ENCODE results near the gene PIP4K2B. TPM values are rescaled to one million over a fixed set of nuclear protein-coding genes. Genes with fewer than 3 reads are reported as not detected.
"Not testable (repeated sequence)": the region's sequence is repeated elsewhere in the genome, so short reads cannot be mapped to it uniquely, and the experiment has no call there.

The PIP4K2B gene
- total RNA-seq = 10 to 100 TPM; 37.3 to 47.1 TPM

DNA sequence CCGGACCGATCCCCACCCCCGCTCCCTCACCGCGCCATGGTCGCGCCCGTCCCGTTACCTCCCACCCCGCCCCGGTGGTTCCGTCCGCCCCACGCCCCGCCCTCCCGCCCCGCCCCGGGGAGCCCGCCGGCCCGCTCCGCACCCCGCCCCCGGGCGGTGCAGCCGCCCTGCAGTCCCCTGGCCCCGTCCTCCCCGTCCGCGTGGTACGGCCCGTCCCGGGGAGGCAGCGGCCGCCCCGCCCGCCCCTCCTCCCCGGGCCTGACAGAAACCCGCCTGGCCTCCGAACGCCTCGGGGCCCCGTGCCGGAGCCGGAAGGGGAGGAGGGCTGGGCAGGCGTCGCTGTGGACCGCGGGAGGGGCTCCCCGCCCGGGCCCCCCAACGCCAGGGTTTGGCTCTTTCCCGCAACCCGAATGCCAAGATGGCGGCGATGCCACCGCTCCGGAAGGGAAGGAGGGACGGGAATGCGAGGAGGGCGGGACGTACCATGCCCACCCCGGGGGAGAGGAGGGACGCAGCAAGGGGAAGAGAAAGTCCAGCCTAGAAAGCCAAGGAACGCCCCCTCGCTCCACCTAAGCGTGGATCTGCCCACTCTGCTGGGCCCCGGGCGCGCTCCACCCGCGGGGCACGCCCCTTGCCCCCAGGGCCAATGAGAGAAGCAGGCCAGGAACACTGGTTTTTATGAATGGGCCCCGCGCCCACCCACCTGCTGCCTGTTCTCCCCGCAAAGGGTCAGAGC lies at the start of gene PIP4K2B:
Gene PIP4K2B, minus strand, starts transcription at position 56 of the 736 bp plus-strand sequence. CDS start 132 bp downstream, outside the sequence.
- ChIA-PET POLR2A (interaction anchor here (0.5 to 0.6 kb wide), 2 partner anchors 371 to 662 kb away, joined by 3 read pairs; partner anchors contain the start of gene CDK12), CTCF (no interaction called here)

DNA sequence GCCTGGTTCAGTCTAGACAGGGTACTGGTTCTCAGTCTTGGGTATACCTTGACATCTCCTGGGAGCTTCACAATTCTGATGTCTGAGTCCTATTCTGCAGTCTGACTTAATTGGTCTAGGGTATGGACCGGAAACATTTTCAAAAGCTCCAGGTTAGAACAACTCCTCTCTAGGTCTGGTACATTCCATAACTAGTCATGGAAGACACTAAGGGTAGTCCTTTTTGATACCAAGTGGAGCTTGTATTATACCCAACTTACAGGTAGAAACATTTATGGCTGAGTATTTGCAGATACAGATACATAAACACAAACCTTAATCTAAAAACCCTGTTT lies 49.2 kb upstream of the PIP4K2B start:
- CTCF ChIA-PET = no interaction called here
- POLR2A ChIA-PET = interaction anchor here (0.5 to 0.6 kb wide), 2 partner anchors 134 to 161 kb away, joined by 3 to 6 read pairs; no protein-coding TSS in a partner anchor

DNA sequence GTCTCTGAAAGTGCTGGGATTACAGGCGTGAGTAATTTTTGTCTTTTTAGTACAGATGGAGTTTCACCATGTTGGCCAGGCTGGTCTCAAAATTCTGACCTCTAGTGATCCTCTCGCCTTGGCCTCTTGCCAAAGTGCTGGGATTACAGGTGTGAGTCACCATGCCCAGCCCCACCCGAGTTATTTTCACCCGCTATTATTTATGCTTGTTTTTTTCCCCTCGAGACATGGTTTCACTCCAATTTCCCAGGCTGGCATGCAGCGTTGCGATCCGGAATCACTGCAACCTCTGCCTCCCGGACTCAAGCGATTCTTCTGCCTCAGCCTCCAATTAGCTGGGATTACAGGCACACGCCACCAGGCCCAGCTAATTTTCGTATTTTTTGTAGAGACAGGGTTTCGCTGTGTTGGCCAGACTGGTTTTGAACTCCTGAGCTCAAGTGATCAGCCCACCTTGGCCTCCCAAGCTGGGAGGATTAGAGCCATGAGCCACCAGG lies 45.0 kb upstream of the PIP4K2B start:
- CTCF ChIA-PET = interaction anchor here (0.7 kb wide), 1 partner anchor 91 kb away, joined by 3 read pairs; no protein-coding TSS in a partner anchor
- POLR2A ChIA-PET = no interaction called here

DNA sequence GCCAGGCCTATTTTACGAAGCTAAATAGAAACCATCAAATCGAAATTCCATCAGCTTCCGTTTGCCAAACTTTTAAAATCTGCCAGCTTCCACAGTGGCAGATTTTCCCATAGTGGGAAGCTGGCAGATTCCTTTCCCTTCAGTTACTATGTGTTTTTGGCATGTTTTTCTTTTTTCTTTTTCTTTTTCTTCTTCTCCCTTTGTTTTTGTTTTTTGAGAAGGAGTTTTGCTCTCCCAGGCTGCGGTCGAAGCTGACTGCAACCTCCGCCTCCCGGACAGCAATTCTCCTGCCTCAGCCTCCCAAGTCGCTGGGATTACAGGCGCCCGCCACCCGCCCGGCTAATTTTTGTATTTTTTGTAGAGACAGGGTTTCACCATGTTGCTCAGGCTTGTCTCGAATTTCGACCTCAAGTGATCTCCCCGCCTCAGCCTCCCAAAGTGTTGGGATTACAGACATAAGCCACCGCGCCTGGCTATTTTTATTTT lies 26.4 kb upstream of the PIP4K2B start:
- ChIA-PET POLR2A (interaction anchor here (0.6 to 1.3 kb wide), 3 partner anchors 28 to 95 kb away, joined by 3 to 11 read pairs (median 4); partner anchors contain the start of gene RPL23), CTCF (interaction anchor here (1.3 kb wide), 1 partner anchor 28 kb away, joined by 4 read pairs; the partner anchor contains the start of gene RPL23)

DNA sequence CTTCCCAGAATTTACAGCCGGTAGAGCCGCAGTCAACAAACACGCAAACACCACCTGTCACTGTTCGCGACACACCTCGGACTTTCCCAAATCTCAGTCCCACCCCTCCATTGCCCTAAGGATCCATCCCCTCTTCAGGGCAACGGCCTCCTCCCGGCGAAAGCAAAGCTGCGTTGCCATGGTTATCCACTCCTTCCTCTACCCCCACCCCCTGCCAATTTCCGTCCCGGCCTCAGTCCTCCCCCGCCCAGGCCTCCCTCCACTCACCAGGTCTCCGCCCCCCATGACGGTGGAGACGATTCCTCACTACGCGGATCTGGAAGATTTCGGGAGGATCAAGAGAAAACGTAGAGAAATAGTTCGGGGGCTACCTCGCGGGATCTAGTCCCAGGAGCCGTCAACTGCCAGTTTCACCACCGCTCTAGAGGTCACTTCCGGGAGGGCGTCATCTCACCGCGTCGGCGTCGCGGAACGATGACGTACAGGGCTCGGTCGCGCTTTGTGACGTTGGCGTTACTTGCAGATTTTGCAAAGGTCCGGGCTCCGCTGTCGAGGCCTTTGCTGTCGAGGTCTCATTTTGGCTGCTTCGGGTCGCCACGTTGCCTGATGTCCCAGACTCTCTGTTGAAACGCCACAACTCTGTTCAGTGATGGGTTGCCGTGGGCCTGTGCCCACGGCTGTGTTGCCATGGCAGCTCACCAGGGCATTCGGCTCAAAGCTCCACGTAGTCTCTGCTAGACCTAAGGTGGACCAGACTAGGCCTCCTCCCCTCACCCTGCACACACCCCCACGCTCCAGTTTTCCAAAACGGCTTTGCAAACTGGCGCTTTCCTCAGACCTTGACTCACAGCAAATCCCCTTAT lies 25.8 kb upstream of the PIP4K2B start, which contains the start of gene CWC25:
Gene CWC25, minus strand, starts transcription at position 423 of the 863 bp plus-strand sequence. Its CDS starts 138 bp downstream, at position 285.
- ChIA-PET CTCF (interaction anchor here (1.3 kb wide), 1 partner anchor 29 kb away, joined by 4 read pairs; the partner anchor contains the start of gene RPL23), POLR2A (interaction anchor here (0.6 to 1.3 kb wide), 3 partner anchors 29 to 94 kb away, joined by 3 to 11 read pairs (median 4); partner anchors contain the start of gene RPL23)

DNA sequence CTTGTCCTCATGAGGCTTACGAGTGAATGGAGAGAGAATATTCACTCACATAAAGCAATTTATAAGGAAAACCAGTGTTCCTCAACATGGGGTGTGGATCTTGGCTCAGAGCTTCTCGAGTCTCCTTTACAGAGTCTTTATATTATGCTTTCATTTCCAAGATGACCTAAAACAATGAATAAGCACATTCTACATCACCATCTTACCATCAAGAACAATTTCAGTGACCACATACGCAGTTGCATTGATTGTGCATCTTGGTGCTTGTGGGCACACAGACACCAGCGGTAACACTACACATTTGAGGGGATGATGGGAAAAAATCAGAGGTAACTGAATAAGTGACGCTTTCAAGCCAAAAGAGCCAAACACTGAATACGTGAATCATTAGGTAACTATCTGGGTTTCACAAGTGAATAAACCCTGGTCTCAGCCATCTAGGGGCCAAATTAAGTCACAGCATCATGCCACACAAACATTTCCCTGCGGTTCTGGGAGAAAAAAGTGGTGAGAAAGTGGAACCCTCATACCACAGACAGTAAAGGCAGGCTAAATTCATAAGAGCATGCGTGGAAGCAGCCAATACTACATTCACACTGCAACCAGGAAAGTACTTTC lies 16.3 kb upstream of the PIP4K2B start:
- ChIA-PET CTCF (no interaction called here), POLR2A (no interaction called here)

DNA sequence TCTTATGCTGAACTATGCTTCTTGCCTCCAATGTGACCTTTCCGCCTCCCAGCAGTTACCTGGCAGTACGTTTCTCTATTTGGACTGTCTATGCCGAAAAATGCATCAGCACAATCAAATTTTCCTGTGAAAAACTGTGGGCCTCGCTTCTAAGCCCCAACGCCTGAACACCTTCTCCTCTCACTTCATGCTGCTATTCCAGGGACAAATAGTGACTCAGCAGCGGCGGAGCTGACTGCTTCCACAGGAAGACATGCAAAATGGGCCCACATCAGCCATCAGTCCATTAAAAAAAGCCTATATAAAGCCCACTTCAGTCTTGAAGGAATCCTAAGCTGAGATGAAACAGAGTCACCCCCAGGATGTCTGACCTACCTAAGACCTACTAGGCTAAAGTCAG lies 10.5 kb upstream of the PIP4K2B start:
- POLR2A ChIA-PET = no interaction called here
- CTCF ChIA-PET = no interaction called here

DNA sequence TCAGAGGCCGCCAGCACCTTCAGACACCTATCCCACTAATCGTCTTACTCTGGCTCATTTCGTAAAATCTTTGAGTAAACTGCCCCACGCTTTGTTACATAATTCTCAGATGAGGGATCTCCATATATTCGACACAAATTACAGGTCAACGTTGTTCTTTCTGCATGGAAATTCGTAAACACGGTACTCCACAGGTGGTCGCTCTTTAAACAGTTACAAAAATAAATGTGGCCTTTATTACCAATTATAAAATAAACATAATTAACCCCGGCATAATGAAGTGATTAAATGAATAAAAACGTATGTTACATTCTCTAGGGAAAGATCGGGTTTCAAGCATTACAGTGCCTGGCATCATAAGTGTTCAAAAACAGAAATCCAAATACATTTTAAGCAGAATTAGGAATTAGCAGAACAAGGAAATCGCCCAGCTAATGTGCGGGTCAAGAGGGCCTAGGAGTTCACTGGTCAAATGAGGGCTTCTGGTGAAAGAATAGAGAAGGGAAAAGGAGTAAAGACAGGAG lies 943 bp upstream of the PIP4K2B start:
- POLR2A ChIA-PET = interaction anchor here (0.5 to 0.6 kb wide), 2 partner anchors 371 to 661 kb away, joined by 3 read pairs; partner anchors contain the start of gene CDK12
- CTCF ChIA-PET = no interaction called here

DNA sequence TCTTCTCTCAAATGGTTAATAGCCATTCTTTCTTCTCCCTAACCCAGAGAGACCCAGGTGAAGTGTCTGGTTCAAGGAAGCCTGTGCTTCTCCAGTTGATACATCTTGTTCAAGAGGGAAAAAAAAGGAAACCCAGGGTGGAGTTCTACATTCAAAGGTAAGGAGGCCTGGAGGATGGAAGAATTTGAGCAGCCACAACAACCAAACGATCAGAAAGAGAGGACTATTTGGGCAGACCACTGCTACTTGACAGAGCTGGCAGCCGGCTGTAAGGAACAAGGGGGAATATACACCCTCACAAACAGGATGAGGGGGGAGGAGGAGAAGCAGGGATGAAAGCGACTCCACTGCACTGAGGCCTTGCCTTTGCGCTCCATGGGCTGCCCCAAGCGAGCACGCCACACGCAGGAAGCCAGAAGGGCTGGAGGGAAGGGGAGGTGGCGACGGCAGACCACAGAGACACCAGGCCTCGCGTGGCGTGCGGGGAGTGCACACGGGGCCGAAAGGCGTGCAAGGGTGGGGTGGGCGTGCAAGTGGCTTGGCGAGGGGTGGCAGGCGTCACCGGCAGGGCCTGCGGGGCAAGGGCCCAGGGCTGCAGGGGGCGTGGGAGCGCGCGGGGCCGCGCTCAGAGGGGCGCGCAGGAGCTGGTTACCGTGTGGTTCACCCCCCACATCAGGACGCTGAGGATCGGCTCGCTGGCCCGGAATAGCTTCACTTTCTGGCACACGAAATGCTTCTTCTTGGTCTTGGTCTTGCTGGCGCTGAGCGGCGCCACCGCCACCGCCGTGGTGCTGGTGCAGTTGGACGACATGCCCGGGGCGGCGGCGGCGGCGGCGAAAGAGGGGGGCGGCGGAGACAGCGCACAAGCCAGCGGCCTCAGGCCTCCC lies 499 bp downstream of the PIP4K2B start:
- POLR2A ChIA-PET = interaction anchor here (0.5 to 0.7 kb wide), 2 partner anchors 46 to 304 kb away, joined by 3 to 4 read pairs; no protein-coding TSS in a partner anchor

DNA sequence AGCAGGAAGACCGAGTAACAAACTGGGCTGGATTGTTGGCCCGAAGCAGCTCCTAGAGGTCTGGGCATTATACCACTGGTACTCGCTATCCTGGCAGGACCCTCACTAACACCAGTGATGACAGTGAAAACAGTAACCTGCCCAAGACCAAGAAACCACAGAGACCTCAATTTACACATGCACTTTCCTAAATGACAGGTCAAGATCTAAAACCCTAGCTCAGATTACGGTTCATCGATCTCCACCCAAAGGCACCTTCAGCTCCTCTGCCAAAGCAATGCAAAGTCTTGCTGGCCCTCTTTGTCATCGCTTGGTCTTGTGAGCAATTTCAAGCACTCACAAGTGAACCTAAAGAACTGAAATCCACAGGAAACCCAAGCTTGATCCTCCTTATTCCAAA lies 1.5 kb downstream of the PIP4K2B start:
- ChIA-PET POLR2A (interaction anchor here (0.6 kb wide), 1 partner anchor 15 kb away, joined by 3 read pairs; no protein-coding TSS in a partner anchor), CTCF (no interaction called here)

More for the DNA sequence above, 499 bp downstream of the PIP4K2B start:
- CTCF ChIA-PET = interaction anchor here (1.2 kb wide), 1 partner anchor 355 kb away, joined by 4 read pairs; no protein-coding TSS in a partner anchor

DNA sequence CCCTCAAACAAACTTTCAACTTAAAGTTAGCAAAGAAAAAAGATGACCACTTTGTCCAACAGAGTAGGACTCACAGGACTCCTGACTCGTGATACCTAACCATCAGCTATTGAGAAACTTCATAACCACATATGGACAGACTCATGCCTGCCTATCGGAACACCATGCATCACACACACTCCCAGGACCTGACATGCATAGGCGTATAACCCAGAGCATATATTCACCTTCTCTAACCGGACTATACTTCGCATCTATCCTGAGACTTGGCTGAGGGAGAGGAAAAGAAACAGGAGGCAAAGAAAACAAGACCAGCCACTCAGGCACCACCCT lies 2.2 kb downstream of the PIP4K2B start:
- CTCF ChIA-PET = no interaction called here
- POLR2A ChIA-PET = no interaction called here

DNA sequence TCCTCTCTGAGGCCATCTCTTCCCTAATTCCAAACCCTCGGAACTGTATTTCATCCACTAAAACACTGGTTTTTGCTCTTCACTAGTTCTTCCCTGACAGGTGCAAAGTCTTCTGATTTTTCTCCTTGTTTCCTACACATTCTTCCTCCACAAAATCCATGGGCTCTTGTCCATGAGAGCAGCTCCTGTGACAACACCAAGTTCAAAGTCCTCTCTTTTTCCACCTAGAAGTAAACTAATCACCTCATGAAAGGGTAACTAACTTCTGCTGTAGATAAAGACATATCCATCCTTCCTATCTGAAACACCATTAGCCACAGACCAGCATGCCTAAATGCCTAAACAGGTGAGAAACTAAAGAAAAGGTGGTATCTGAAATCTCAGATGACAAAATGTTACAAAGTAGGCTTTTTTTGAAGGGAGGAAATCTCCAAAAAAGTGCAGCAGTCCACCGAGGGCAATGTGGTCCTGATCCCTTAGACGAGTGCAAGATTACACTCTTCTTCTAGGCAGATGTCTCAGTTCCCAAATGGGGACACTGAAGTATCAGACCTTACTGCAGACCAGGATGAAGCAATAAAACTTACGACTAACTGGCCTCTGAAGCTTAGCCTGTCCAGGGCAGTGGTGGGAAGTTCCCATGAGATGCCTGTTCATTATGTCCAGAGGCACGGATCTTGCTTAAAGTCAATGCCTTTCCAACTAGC lies 2.8 kb downstream of the PIP4K2B start:
- POLR2A ChIA-PET = no interaction called here
- CTCF ChIA-PET = interaction anchor here (0.6 kb wide), 1 partner anchor 14 kb away, joined by 3 read pairs; no protein-coding TSS in a partner anchor

DNA sequence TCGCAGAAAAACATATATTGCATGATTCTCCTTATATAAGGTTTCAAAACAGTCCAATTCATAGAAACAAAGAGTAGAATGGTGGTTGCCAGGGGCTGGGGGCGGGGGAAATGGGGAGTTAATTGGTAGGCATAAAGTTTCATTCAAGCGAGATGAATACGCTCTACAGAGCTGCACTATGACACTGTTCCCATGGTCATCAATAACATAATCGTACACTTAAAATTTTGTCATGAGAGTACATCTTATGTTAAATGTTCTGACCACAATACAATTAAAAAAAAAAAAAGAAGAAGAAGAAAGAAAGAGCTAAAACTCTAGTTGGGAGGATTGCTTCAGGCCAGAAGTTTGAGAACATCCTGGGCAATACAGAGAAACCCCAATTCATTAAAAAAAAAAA lies 5.1 kb downstream of the PIP4K2B start:
- ChIA-PET CTCF (interaction anchor here (1.0 kb wide), 1 partner anchor 285 kb away, joined by 3 read pairs; no protein-coding TSS in a partner anchor), POLR2A (no interaction called here)

DNA sequence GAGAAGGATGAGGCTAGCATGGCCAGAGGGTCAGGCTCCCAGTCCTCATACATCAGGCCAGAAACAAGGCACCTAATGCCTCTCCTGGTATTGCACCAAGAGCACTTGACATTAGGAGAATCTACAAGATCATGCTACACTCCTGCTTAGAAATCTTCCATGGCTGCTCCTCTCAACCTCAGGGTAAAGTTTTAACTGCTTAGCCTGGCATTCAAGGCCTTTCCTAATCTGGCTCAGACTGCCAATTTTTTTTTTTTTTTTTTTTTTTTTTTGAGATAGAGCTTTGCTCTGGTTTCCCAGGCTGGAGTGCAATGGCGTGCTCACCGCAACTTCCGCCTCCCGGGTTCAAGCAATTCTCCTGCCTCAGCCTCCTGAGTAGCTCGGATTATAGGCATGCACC lies 8.2 kb downstream of the PIP4K2B start:
- CTCF ChIA-PET = interaction anchor here (0.6 to 1.0 kb wide), 2 partner anchors 11 to 299 kb away, joined by 3 read pairs; no protein-coding TSS in a partner anchor

DNA sequence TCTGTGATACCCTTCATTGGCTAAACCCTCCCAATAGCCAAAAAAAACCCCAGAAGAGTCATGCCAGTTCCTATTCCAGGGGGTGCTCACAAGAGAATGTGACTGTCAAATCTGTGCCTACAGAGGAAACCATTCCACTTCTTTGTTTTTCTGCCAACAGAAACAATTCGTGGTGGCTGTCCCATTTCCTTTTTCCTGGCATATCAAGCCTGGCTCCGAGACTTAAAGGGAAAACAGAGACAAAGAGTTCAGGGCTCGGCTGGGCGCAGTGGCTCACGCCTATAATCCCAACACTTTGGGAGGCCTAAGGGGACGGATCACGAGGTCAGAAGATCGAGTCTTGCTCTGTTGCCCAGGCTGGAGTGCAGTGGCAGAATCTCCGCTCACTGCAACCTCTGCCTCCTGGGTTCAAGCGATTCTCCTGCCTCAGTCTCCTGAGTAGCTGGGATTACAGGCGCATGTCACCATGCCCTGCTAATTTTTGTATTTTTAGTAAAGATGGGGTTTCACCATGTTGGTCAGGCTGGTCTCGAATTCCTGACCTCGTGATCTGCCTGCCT lies 9.1 kb downstream of the PIP4K2B start:
- POLR2A ChIA-PET = not testable (repeated sequence)
- CTCF ChIA-PET = interaction anchor here (1.0 kb wide), 1 partner anchor 11 kb away, joined by 3 read pairs; no protein-coding TSS in a partner anchor

More for the DNA sequence above, 8.2 kb downstream of the PIP4K2B start:
- POLR2A ChIA-PET = interaction anchor here (0.6 to 0.7 kb wide), 2 partner anchors 35 to 118 kb away, joined by 3 to 5 read pairs; no protein-coding TSS in a partner anchor

DNA sequence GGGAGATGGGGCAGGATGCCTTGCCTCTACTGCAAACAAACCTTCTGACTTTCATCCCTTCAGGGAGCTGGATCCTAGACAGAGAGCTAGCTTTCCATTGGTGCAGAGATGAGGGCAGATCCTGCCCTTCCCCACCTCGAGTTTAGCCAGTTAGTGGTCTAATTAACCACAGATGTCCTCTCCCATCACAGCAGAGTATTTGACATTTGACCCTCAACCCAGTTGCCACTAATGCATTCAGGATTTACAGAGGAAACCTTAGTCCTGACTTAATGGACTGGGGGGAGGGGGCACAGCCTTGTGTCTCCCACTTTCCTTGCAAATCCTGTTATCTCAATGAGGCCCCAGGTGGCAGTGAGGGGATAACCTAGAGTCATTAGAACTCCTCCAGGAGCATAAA lies 10.2 kb downstream of the PIP4K2B start:
- CTCF ChIA-PET = no interaction called here

DNA sequence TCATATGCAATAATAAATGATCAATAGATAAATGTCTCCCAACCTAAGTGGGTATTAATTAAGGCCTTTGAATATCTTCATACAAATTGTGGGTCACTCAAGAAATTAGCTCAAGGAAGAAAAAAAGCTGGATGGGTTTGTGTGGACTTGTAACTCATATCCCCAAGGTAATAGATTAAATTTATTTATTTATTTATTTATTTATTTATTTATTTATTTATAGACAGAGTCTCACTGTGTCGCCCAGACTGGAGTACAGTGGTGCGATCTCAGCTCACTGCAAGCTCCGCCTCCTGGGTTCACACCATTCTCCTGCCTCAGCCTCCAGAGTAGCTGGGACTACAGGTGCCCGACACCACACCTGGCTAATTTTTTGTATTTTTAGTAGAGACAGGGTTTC lies 11.4 kb downstream of the PIP4K2B start:
- POLR2A ChIA-PET = not testable (repeated sequence)
- CTCF ChIA-PET = interaction anchor here (1.5 kb wide), 1 partner anchor 111 kb away, joined by 5 read pairs; no protein-coding TSS in a partner anchor

More for the DNA sequence above, 10.2 kb downstream of the PIP4K2B start:
- POLR2A ChIA-PET = no interaction called here

All from activated CD8-positive, alpha-beta memory T cell treated with anti-CD3 and anti-CD28 coated beads for 36 hours (primary cell).